ENCODE measurements around the gene DRD2.

DNA sequence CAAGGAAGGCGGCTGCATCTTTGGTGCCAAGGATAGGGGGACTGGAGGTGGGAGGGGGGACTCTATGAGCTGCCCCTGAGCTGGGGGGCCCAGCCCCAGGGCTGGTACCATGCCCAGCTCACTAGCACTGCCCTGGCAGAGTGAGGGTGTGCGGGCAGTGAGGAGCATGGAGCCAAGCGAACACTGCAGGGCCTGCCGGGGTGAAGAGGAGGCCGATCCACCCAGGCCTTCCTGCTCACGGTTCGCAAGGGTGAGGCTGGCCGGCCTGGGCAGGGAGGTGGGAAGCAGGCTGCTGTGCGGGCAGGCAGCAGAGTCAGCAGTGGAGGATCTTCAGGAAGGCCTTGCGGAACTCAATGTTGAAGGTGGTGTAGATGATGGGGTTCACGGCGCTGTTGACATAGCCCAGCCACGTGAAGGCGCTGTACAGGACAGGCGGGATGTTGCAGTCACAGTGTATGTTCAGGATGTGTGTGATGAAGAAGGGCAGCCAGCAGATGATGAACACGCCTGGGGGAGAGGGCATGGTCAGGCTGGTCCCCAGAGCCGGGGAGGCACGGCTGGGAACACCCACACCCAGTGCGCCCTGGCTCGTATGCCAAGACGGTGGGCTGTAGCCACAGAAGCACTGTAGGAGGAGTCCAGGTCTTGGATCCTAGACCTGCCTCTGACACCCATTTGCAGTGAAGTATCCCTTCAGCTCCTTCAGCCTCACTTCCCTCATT lies 64.6 kb downstream of the DRD2 start:
- TF ChIP-seq ZBTB7A (tag by site-specific recombination; IDR thresholded peaks at IDR 0.05; ENCODE audit: low read depth) = no peak
- TF ChIP-seq, protein P1, sequence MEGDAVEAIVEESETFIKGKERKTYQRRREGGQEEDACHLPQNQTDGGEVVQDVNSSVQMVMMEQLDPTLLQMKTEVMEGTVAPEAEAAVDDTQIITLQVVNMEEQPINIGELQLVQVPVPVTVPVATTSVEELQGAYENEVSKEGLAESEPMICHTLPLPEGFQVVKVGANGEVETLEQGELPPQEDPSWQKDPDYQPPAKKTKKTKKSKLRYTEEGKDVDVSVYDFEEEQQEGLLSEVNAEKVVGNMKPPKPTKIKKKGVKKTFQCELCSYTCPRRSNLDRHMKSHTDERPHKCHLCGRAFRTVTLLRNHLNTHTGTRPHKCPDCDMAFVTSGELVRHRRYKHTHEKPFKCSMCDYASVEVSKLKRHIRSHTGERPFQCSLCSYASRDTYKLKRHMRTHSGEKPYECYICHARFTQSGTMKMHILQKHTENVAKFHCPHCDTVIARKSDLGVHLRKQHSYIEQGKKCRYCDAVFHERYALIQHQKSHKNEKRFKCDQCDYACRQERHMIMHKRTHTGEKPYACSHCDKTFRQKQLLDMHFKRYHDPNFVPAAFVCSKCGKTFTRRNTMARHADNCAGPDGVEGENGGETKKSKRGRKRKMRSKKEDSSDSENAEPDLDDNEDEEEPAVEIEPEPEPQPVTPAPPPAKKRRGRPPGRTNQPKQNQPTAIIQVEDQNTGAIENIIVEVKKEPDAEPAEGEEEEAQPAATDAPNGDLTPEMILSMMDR (tag by site-specific recombination; IDR thresholded peaks at IDR 0.05) = no peak
- no peak for TF ChIP-seq MYNN (tag by site-specific recombination; IDR thresholded peaks at IDR 0.05; ENCODE audit: borderline replicate concordance)

All from HEK293 (cell line).